Loucy (cell line): Measurements from ENCODE around the gene ZBTB20.
"Not testable (repeated sequence)": the region's sequence is repeated elsewhere in the genome, so short reads cannot be mapped to it uniquely, and the experiment has no call there.

Experiments used
- H2AFZ ChIP-seq: fragments of 200-600 bp; sonication (generic); 2 replicates; pipeline ENCODE4 v1.6.0; 2016; ENCODE audit warnings: antibody characterized with exemption, mild to moderate bottlenecking, low read length, moderate library complexity
- H3F3A ChIP-seq: fragments of 200-600 bp; 2 replicates; pipeline ENCODE4 v1.6.0; 2016; ENCODE audit warnings: antibody characterized with exemption, low read depth, mild to moderate bottlenecking
- H3K27me3 ChIP-seq: fragments of 200-600 bp; sonication (generic); 2 replicates; pipeline ENCODE4 v1.6.1; 2014; ENCODE audit warnings: low read length, mild to moderate bottlenecking; ENCODE audit not compliant: insufficient read depth, poor library complexity, severe bottlenecking
- H3K36me3 ChIP-seq: fragments of 200-600 bp; sonication (generic); 2 replicates; pipeline ENCODE4 v1.6.1; 2016; ENCODE audit warnings: low read length; ENCODE audit not compliant: insufficient read depth
- H3K4me1 ChIP-seq: fragments of 200-600 bp; sonication (generic); 2 replicates; pipeline ENCODE4 v1.5.1; 2014; ENCODE audit warnings: low read length, mild to moderate bottlenecking; ENCODE audit not compliant: insufficient read depth, poor library complexity, severe bottlenecking
- H3K4me2 ChIP-seq: fragments of 200-600 bp; sonication (generic); 2 replicates; pipeline ENCODE4 v1.6.0; 2014; ENCODE audit warnings: antibody characterized with exemption, low read length, low read depth, mild to moderate bottlenecking; ENCODE audit not compliant: poor library complexity, severe bottlenecking
- H3K4me3 ChIP-seq: fragments of 200-600 bp; sonication (generic); 2 replicates; pipeline ENCODE4 v1.5.1; 2014; ENCODE audit warnings: low read length, mild to moderate bottlenecking, mixed read lengths; ENCODE audit not compliant: poor library complexity, severe bottlenecking
- H3K79me2 ChIP-seq: fragments of 200-600 bp; sonication (generic); 2 replicates; pipeline ENCODE4 v1.6.1; 2014; ENCODE audit warnings: low read length; ENCODE audit not compliant: insufficient read depth
- H3K9ac ChIP-seq: fragments of 200-600 bp; sonication (generic); 2 replicates; pipeline ENCODE4 v1.6.0; 2014; ENCODE audit warnings: mild to moderate bottlenecking, low read depth, low read length, moderate library complexity; ENCODE audit not compliant: poor library complexity, severe bottlenecking
- H3K9me2 ChIP-seq: fragments of 200-600 bp; sonication (generic); replicated peaks from 2 replicates; pipeline ENCODE4 v1.6.1; 2016; ENCODE audit warnings: low read depth, low read length, mixed read lengths
- H3K9me3 ChIP-seq: fragments of 200-600 bp; sonication (generic); 2 replicates; pipeline ENCODE4 v1.6.1; 2014; ENCODE audit warnings: mild to moderate bottlenecking, antibody characterized with exemption, low read length, low read depth; ENCODE audit not compliant: insufficient read depth
- H4K20me1 ChIP-seq: fragments of 200-600 bp; sonication (generic); 2 replicates; pipeline ENCODE4 v1.6.0; 2014; ENCODE audit warnings: antibody characterized with exemption, low read length, mild to moderate bottlenecking; ENCODE audit not compliant: insufficient read depth, poor library complexity, severe bottlenecking
- CTCF ChIP-seq: fragments of 200-600 bp; sonication (generic); conservative IDR thresholded peaks from 2 replicates; pipeline ENCODE4 v1.5.1; 2014; ENCODE audit warnings: mild to moderate bottlenecking, antibody characterized with exemption, low read length
- EZH2phosphoT487 ChIP-seq: fragments of 200-600 bp; IDR thresholded peaks from 2 replicates; pipeline ENCODE4 v1.6.1; 2018; ENCODE audit warnings: antibody characterized with exemption, mild to moderate bottlenecking, moderate library complexity, borderline replicate concordance

ZBTB20 gene

GRCh38 chr3:115110830-115111229 lies 36.3 kb downstream of the ZBTB20 start:
- Histone ChIP-seq H3K4me2 (no peak overlapping the region), H3K4me3 (no peak overlapping the region), H3K27me3 (no peaks in the 10 kb centered on the region), H2AFZ (no peak overlapping the region), H3K36me3 (no peaks in the 10 kb centered on the region), H3K4me1 (no peaks in the 10 kb centered on the region), H4K20me1 (no peaks in the 10 kb centered on the region), H3K79me2 (no peaks in the 10 kb centered on the region), H3K9me3 (no peaks in the 10 kb centered on the region), H3K9ac (no peak overlapping the region), H3K9me2 (no peaks in the 10 kb centered on the region), H3F3A (no peaks in the 10 kb centered on the region)
- TF ChIP-seq CTCF, result no peak
- TF ChIP-seq EZH2phosphoT487, result no peak

GRCh38 chr3:115110066-115110465 lies 37.0 kb downstream of the ZBTB20 start:
- H3K4me1 ChIP-seq, H3K4me3 ChIP-seq, H3K4me2 ChIP-seq, H3K9me2 ChIP-seq, H3K27me3 ChIP-seq, H3K9me3 ChIP-seq, H3F3A ChIP-seq, H3K36me3 ChIP-seq, H3K79me2 ChIP-seq, H4K20me1 ChIP-seq, H2AFZ ChIP-seq, H3K9ac ChIP-seq: not testable (repeated sequence)

- no peak overlapping the region for H2AFZ ChIP-seq
- H3K9ac ChIP-seq, result no peak overlapping the region
- H3K79me2 ChIP-seq, result no peaks in the 10 kb centered on the region
- no peaks in the 10 kb centered on the region for H3K9me2 ChIP-seq
- H3F3A ChIP-seq, result no peaks in the 10 kb centered on the region
- H3K27me3 ChIP-seq, result no peaks in the 10 kb centered on the region
- no peak for TF ChIP-seq CTCF
- TF ChIP-seq EZH2phosphoT487, result no peak
- H3K9me3 ChIP-seq, result no peaks in the 10 kb centered on the region
- no peak overlapping the region for H3K4me2 ChIP-seq
- H3K4me1 ChIP-seq, result no peaks in the 10 kb centered on the region
- H3K36me3 ChIP-seq, result no peaks in the 10 kb centered on the region
- no peak overlapping the region for H3K4me3 ChIP-seq
- H4K20me1 ChIP-seq, result no peaks in the 10 kb centered on the region
These were observed 38.5 kb downstream of the ZBTB20 start for GRCh38 chr3:115108614-115109013.

- Histone ChIP-seq H3K79me2 (peaks cover 16% of the 10 kb centered on the region; the same call in 1 of the 2 replicates), H3K27me3 (no peaks in the 10 kb centered on the region), H3K9me2 (no peaks in the 10 kb centered on the region)
These were observed 45.0 kb downstream of the ZBTB20 start for GRCh38 chr3:115102046-115102445.

More at GRCh38 chr3:115102046-115102445, 45.0 kb downstream of the ZBTB20 start:
- Histone ChIP-seq H3K9me3 (no peaks in the 10 kb centered on the region), H3K4me3 (no peak overlapping the region), H3K4me2 (no peak overlapping the region), H4K20me1 (no peaks in the 10 kb centered on the region), H3F3A (no peaks in the 10 kb centered on the region), H3K9ac (no peak overlapping the region), H3K4me1 (peaks cover 34% of the 10 kb centered on the region), H3K36me3 (no peaks in the 10 kb centered on the region), H2AFZ (no peak overlapping the region)
- TF ChIP-seq CTCF, result no peak
- no peak for TF ChIP-seq EZH2phosphoT487
